NCI-H2107 treated with DMSO at 0.1 percent for 48 hours (cell line): ENCODE data around the gene PPP1R14B.

Source experiments
- DNase-seq: peaks from one replicate; lab custom pipeline; 2025; ENCODE audit not compliant: unreplicated experiment; lab: John Stamatoyannopoulos, UW

PPP1R14B gene

GRCh38 chr11:64211181-64211872 is 35.4 kb downstream of the PPP1R14B start:
- DNase-seq = no peak

GRCh38 chr11:64210301-64211020 is 36.3 kb downstream of the PPP1R14B start:
- DNase-seq = no peak

GRCh38 chr11:64209563-64209843 is 37.2 kb downstream of the PPP1R14B start:
- DNase-seq = no peak

DNA sequence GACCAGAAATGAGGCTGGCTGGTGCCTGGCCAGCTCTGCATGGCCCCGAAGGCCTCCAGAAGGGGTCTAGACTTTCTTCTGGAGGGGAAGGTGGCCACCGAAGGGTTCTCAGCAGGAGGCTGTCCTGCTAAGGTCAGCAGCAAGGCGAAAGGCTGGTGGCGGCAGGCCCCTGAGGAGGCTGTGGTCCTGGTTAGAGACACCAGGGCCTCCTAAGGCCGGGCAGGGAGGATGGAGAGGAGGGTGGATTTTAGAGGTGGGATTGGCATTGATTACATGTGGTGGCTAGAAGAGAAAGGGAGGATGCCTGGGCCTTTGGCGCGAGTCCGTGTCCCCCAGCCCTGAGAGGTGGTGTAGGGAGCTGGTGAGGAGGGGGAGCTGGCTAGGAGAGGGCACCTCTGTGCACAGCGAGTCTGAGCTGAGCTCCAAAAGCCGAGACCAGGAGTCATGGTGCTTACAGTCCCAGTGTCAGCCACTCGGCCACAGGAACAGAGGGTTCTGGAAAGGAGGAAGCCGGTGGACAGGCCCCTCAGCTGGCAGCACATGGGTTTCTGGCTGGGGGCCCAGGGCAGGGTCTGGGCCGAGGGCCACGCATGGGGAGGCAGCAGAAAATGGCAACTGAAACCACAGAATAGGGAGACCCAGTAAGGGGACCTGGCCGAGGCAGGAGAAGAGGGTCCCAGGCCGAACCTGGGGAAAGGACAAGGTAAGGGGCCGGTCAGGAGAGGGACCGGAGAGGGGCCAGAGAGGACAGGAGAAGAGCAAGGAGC is 37.8 kb downstream of the PPP1R14B start:
- DNase-seq = no peak

DNA sequence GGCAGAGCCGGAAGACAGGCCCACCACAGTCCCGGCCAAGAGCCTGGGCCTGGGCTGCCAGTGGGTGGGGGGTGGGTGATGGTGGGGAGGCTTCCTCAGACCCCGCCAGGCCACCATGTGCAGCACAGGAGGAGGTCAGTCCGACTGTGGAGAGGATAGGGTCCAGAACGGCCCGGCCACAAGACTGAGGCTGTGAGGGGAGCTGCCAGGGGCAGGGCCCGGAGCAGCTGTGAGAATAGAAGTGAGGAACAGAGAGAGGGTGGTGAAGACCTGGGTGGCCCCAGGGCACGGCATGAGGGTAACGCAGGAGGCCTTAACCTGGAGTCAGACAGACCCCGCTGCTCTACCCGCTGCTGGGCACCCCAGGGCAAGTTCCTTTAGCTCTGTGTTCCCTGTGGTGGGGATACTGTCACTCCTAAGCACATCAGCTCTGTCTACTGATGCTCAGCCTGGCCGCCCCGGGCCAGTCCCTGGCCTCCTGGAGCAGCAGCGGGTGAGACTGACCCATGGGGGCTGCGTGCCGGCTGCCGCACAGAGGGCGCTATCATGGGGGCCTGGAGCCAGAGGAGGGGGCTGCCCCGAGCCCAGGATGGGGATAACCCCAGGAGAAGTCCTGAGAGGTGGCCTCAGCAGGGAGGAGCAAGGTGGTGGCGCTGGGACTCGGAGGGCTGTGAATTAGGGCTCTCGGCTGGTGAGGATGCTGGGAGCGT is 38.5 kb downstream of the PPP1R14B start:
- DNase-seq = no peak

GRCh38 chr11:64207256-64208085 is 39.3 kb downstream of the PPP1R14B start:
- no peak for DNase-seq

- DNase-seq = no peak
These were observed 40.1 kb downstream of the PPP1R14B start, which contains the start of gene FERMT3 for GRCh38 chr11:64206457-64207255. Gene FERMT3 (plus strand): TSS chr11:64206721. CDS start chr11:64207365, 644 bp downstream.

GRCh38 chr11:64204464-64204989 is 42.2 kb downstream of the PPP1R14B start:
- peak; percentile 91 for DNase-seq

DNA sequence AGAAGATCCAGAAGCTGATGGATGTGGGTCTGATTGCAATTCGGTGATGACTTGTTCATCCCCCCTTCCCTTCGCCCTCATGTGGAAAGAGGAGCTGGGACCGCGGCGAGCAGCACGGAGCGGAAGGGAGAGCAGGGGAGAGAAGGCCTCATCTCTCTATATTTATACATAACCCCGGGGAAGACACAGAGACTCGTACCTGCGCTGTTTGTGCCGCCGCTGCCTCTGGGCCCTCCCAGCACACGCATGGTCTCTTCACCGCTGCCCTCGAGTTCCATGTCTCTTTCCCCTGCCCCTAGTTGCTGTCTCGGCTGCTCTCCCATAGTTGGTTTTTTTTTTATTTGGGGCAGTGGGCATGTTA is 42.7 kb downstream of the PPP1R14B start:
- DNase-seq = no peak

GRCh38 chr11:64203421-64204079 is 43.2 kb downstream of the PPP1R14B start:
- no peak for DNase-seq

GRCh38 chr11:64202992-64203391 is 43.8 kb downstream of the PPP1R14B start:
- DNase-seq = no peak

GRCh38 chr11:64201543-64201942 is 45.2 kb downstream of the PPP1R14B start:
- DNase-seq = no peak

GRCh38 chr11:64198511-64198910 is 48.2 kb downstream of the PPP1R14B start:
- no peak for DNase-seq

- no peak for DNase-seq
These were observed 50.1 kb downstream of the PPP1R14B start for GRCh38 chr11:64196626-64197025.
